Hepatocyte (in vitro differentiated cells): ENCODE measurements around the gene DYSF.

Source experiments
- CTCF ChIP-seq: fragments of 200-600 bp; sonication (generic); IDR thresholded peaks from 2 replicates; pipeline ENCODE4 v1.5.1; 2016; ENCODE audit warnings: antibody characterized with exemption, mild to moderate bottlenecking; ENCODE audit not compliant: poor library complexity
- EZH2 ChIP-seq: fragments of 200-600 bp; sonication (generic); IDR thresholded peaks from 2 replicates; pipeline ENCODE4 v1.6.1; 2016; ENCODE audit warnings: antibody characterized with exemption, mild to moderate bottlenecking, borderline replicate concordance

GRCh38 chr2:71702071-71702970 is 249.0 kb downstream of the DYSF start:
- TF ChIP-seq CTCF (no peak), EZH2 (no peak)
